ENCODE measurements around the gene LGR6. TPM values are rescaled to one million over a fixed set of nuclear protein-coding genes. Genes with fewer than 3 reads are reported as not detected.

The LGR6 gene
- total and polyA plus RNA-seq, 2 of the 4 experiments (the other 2 are of a cell fraction) = not detected

DNA sequence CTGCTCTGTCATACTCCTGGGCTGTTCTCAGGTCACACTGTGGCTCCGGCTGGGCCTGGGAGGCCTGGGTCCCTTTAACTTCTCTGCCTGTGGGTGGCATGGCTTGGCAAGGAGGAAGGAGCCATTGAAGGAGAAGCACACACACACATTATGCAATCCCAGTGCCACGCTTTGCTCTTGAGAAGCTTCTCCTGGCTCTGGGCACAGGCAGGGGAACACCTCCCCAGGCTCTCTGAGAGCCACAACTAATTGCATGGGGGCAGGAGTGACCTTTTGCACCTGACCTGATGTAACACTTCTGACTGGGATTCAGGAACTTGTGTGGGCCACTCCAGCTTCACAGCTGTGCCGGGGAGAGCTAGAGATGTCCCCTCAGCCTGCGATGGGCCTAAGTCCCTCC is 23.1 kb downstream of the LGR6 start:
- no peak overlapping the region for H3K4me3 ChIP-seq (ENCODE audit: insufficient read depth, low read depth, low read length)
- H3K36me3 ChIP-seq (ENCODE audit: control insufficient read depth, insufficient read depth, low read length) = no peaks in the 10 kb centered on the region
- no peak overlapping the region for H3K23ac ChIP-seq (ENCODE audit: low read depth, low read length)
- WGBS, 2 experiments (ENCODE audit: extremely low coverage in 2 of 2, insufficient read length in 1 of 2) = no CpG with 5 or more reads among the region's 4 CpGs
- no peak for ATAC-seq (ENCODE audit: low read depth)
- no peaks in the 10 kb centered on the region; the same call in 1 of the 2 replicates for H3K4me1 ChIP-seq (ENCODE audit: control insufficient read depth, insufficient read depth, low read length)
- no peaks in the 10 kb centered on the region for H3K9me3 ChIP-seq (ENCODE audit: control insufficient read depth, insufficient read depth, low read length)
- intact Hi-C loops (cut with micrococcal nuclease) = no loop called here
- no peak overlapping the region for H3K4me2 ChIP-seq (ENCODE audit: low read depth, low read length)
- ChIA-PET POLR2A (ENCODE audit: unreplicated experiment) (no interaction called here), CTCF (no interaction called here)
- H4K91ac ChIP-seq (ENCODE audit: insufficient read depth, low read depth, low read length) = no peak overlapping the region
- H2BK15ac ChIP-seq (ENCODE audit: low read depth, low read length) = no peak overlapping the region
- BruUV-seq (replicated peaks) = no TSS peak
- no peak overlapping the region for H2BK20ac ChIP-seq (ENCODE audit: low read depth, low read length)
- no peak for DNase-seq
- no peak for TF ChIP-seq CEBPB (IDR thresholded peaks at IDR 0.05; ENCODE audit: low read depth, low read length)
- TF ChIP-seq MXI1 (IDR thresholded peaks at IDR 0.05; ENCODE audit: borderline replicate concordance, low read depth, low read length) = no peak
- TF ChIP-seq CHD1 (IDR thresholded peaks at IDR 0.05; ENCODE audit: low read depth, low read length) = no peak
- TF ChIP-seq, protein P1, sequence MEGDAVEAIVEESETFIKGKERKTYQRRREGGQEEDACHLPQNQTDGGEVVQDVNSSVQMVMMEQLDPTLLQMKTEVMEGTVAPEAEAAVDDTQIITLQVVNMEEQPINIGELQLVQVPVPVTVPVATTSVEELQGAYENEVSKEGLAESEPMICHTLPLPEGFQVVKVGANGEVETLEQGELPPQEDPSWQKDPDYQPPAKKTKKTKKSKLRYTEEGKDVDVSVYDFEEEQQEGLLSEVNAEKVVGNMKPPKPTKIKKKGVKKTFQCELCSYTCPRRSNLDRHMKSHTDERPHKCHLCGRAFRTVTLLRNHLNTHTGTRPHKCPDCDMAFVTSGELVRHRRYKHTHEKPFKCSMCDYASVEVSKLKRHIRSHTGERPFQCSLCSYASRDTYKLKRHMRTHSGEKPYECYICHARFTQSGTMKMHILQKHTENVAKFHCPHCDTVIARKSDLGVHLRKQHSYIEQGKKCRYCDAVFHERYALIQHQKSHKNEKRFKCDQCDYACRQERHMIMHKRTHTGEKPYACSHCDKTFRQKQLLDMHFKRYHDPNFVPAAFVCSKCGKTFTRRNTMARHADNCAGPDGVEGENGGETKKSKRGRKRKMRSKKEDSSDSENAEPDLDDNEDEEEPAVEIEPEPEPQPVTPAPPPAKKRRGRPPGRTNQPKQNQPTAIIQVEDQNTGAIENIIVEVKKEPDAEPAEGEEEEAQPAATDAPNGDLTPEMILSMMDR (conservative IDR thresholded peaks at IDR 0.05; ENCODE audit: low read depth, low read length) = no peak
- TF ChIP-seq RAD21 (IDR thresholded peaks at IDR 0.05; ENCODE audit: low read length) = no peak
- no peak for TF ChIP-seq SMC3 (IDR thresholded peaks at IDR 0.05; ENCODE audit: low read depth, low read length)
- TF ChIP-seq, protein P2, sequence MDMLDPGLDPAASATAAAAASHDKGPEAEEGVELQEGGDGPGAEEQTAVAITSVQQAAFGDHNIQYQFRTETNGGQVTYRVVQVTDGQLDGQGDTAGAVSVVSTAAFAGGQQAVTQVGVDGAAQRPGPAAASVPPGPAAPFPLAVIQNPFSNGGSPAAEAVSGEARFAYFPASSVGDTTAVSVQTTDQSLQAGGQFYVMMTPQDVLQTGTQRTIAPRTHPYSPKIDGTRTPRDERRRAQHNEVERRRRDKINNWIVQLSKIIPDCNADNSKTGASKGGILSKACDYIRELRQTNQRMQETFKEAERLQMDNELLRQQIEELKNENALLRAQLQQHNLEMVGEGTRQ (IDR thresholded peaks at IDR 0.05; ENCODE audit: low read depth, low read length) = no peak
- no peaks in the 10 kb centered on the region; the same call in 1 of the 2 replicates for H4K20me1 ChIP-seq (ENCODE audit: insufficient read depth, low read length)
- no peak overlapping the region for H2AK9ac ChIP-seq (replicated peaks; ENCODE audit: low read depth, low read length, poor library complexity)
- H3K18ac ChIP-seq (ENCODE audit: low read depth, low read length) = no peak overlapping the region
- in situ Hi-C loops (cut with MboI; ENCODE audit: low sequenced_read_pairs) = no loop called here
- no peak overlapping the region for H2AK5ac ChIP-seq (ENCODE audit: low read depth, low read length)
- H4K5ac ChIP-seq (ENCODE audit: low read depth, low read length) = no peak overlapping the region
- H3K4ac ChIP-seq (ENCODE audit: low read depth, low read length) = no peak overlapping the region
- H3K9me1 ChIP-seq (ENCODE audit: insufficient read depth, low read length) = no peaks in the 10 kb centered on the region; the same call in 1 of the 2 replicates
- no peak overlapping the region for H3K9ac ChIP-seq (ENCODE audit: low read depth, low read length)
- dilution Hi-C loops (cut with HindIII; ENCODE audit: low sequenced_read_pairs, unreplicated experiment) = no loop called here
- H2BK120ac ChIP-seq (ENCODE audit: low read depth, low read length) = no peak overlapping the region
- no peak overlapping the region for H3K56ac ChIP-seq (ENCODE audit: extremely low read depth, insufficient read depth, low read length)
- H3K27ac ChIP-seq (ENCODE audit: insufficient read depth, low read length) = no peak overlapping the region
- H3K79me1 ChIP-seq (ENCODE audit: low read depth in 1 of 2, low read length in 2 of 2) = no peaks in the 10 kb centered on the region
- H2AFZ ChIP-seq (replicated peaks; ENCODE audit: low read length, poor library complexity) = no peak overlapping the region
- no peak overlapping the region for H4K8ac ChIP-seq (ENCODE audit: low read depth in 2 of 2, low read length in 2 of 2)
- peaks cover 87% of the 10 kb centered on the region for H3K27me3 ChIP-seq (ENCODE audit: control insufficient read depth, insufficient read depth, low read length)
- no peak overlapping the region for H3K14ac ChIP-seq (replicated peaks; ENCODE audit: low read depth, low read length)
- H2BK5ac ChIP-seq (ENCODE audit: low read depth, low read length, poor library complexity, severe bottlenecking) = no peak overlapping the region
